ENCODE data around the gene PPAN.

Gene PPAN

GRCh38 chr19:10114651-10115391 is 8.7 kb downstream of the PPAN start:
- no peak for DNase-seq

- no peak for DNase-seq
Observed at GRCh38 chr19:10115392-10116084, 9.4 kb downstream of the PPAN start.

- DNase-seq = no peak
Observed at GRCh38 chr19:10116085-10116865, 10.1 kb downstream of the PPAN start.

GRCh38 chr19:10116866-10117616 is 10.9 kb downstream of the PPAN start:
- DNase-seq = no peak

GRCh38 chr19:10118960-10119359 is 12.8 kb downstream of the PPAN start:
- no peak for DNase-seq

GRCh38 chr19:10120538-10121189 is 14.5 kb downstream of the PPAN start:
- DNase-seq = peak; percentile 91

- DNase-seq = no peak
Observed at GRCh38 chr19:10122045-10122444, 15.9 kb downstream of the PPAN start.

- no peak for DNase-seq
Observed at GRCh38 chr19:10124429-10124828, 18.3 kb downstream of the PPAN start.

- no peak for DNase-seq
Observed at GRCh38 chr19:10126213-10126639, 20.1 kb downstream of the PPAN start.

GRCh38 chr19:10132905-10133304 is 26.7 kb downstream of the PPAN start:
- DNase-seq = no peak

GRCh38 chr19:10133596-10133995 is 27.4 kb downstream of the PPAN start:
- DNase-seq = no peak

GRCh38 chr19:10134040-10134439 is 27.9 kb downstream of the PPAN start:
- DNase-seq = no peak

GRCh38 chr19:10135551-10136334 is 29.6 kb downstream of the PPAN start:
- DNase-seq = no peak

GRCh38 chr19:10136936-10137335 is 30.8 kb downstream of the PPAN start:
- DNase-seq = no peak

- no peak for DNase-seq
Observed at GRCh38 chr19:10137751-10138682, 31.9 kb downstream of the PPAN start.

- DNase-seq = no peak
Observed at GRCh38 chr19:10138879-10139795, 33.0 kb downstream of the PPAN start.

- no peak for DNase-seq
Observed at GRCh38 chr19:10139952-10140351, 33.8 kb downstream of the PPAN start.

GRCh38 chr19:10141479-10141878 is 35.3 kb downstream of the PPAN start:
- no peak for DNase-seq

- DNase-seq = no peak
Observed at GRCh38 chr19:10141973-10142372, 35.8 kb downstream of the PPAN start.

All from fibroblast of skin of right biceps (primary cell).